HG03135 (cell line): Measurements from ENCODE around the gene CCDC88C.
"Not testable (repeated sequence)": the region's sequence is repeated elsewhere in the genome, so short reads cannot be mapped to it uniquely, and the experiment has no call there.

Source experiments
- ATAC-seq: cut with Tn5 transposase; IDR thresholded peaks from one replicate; pipeline ENCODE4 v1.9.1; 2021; ENCODE audit warnings: mild to moderate bottlenecking, moderate library complexity; ENCODE audit not compliant: unreplicated experiment

CCDC88C gene, protein sequence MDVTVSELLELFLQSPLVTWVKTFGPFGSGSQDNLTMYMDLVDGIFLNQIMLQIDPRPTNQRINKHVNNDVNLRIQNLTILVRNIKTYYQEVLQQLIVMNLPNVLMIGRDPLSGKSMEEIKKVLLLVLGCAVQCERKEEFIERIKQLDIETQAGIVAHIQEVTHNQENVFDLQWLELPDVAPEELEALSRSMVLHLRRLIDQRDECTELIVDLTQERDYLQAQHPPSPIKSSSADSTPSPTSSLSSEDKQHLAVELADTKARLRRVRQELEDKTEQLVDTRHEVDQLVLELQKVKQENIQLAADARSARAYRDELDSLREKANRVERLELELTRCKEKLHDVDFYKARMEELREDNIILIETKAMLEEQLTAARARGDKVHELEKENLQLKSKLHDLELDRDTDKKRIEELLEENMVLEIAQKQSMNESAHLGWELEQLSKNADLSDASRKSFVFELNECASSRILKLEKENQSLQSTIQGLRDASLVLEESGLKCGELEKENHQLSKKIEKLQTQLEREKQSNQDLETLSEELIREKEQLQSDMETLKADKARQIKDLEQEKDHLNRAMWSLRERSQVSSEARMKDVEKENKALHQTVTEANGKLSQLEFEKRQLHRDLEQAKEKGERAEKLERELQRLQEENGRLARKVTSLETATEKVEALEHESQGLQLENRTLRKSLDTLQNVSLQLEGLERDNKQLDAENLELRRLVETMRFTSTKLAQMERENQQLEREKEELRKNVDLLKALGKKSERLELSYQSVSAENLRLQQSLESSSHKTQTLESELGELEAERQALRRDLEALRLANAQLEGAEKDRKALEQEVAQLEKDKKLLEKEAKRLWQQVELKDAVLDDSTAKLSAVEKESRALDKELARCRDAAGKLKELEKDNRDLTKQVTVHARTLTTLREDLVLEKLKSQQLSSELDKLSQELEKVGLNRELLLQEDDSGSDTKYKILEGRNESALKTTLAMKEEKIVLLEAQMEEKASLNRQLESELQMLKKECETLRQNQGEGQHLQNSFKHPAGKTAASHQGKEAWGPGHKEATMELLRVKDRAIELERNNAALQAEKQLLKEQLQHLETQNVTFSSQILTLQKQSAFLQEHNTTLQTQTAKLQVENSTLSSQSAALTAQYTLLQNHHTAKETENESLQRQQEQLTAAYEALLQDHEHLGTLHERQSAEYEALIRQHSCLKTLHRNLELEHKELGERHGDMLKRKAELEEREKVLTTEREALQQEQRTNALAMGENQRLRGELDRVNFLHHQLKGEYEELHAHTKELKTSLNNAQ (N-terminal part only)

DNA sequence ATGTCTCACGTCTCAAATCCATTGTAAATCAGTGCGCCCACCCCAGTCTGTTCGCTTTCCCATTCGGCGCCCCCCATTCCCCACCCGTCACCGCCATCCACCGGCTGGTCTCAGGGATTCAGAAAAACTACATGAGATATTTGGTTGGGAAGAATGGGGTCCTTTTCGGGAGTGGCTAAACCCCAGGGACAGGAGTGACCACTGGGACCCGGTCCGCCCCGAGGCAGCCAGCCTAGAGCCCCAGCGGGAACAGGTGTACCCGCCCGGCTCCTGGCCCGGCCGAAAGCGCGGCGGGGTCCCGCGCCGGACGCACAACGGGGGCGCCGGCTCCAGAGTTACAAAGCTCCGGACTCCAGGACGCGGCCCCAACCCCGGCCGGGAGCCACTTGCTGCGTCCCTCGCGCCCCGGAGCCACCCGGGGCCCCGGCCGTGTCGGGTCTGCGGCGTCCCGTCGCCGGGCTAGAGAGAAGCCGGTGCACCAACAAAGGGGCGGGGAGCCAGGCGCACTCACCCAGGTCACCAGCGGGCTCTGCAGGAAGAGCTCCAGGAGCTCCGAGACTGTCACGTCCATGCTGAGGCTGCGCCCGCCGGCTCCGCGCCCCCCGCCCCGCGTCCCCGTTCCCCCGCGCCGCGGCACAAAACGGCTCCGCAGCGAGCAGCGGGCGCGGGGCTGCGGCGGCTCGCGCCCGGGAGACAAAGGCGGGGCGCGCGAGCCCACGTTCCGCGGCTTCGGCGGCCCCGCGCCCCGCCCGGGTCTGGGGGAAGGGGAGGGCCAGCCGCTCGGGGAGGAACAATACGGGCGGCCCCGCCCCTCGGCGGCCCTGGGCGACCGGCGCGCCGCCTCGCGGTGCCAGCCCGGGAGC lies at the start of gene CCDC88C:
TSS of gene CCDC88C (minus strand) at position 701 of the 863 bp plus-strand sequence. CDS start at position 571, 130 bp downstream.
- peak; percentile 42 for ATAC-seq

DNA sequence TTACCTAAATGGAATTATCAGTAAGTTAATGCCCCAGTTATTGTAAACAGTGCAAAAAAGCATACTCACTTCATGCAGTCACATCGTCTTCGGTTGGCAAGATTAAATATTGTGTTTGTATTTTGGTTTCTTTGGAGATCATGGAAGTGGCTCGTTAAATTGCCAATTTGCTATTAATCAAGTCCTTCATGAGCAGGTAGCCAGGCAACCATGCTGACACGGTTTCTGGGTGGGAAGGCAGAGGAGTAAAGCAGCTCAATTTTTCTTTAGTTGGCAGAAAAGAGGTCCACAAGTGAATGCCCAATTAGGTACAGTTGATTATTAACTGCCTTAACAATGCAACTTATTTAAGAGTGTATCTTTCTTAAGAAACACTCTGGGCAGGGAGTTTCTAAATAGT lies 48.6 kb upstream of the CCDC88C start:
- no peak for ATAC-seq

DNA sequence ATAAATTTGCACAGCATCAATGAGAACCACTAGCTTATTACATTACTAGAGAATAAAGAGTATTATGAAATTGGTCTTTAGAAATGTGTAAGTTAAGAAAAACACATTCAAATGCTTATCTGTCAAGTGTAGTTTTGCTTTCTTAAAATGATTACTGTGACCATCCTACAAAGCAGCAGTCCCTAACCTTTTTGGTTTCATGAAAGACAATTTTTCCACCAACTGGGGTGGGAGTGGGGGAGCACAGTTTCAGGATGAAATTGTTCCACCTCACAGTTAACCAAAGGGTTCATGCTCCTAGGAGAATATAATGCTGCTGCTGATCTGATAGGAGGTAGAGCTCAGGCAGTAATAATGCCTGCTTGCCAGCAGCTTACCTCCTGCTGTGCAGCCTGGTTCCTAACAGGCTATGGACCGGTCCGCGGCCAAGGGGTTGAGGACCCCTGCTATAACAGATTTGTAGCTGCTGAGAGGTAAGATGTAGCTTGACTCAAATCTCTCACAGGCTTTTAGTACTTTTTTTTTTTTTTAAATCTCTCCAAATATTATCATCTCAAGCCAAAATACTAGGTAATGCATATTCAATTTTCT lies 47.1 kb upstream of the CCDC88C start:
- no peak for ATAC-seq

DNA sequence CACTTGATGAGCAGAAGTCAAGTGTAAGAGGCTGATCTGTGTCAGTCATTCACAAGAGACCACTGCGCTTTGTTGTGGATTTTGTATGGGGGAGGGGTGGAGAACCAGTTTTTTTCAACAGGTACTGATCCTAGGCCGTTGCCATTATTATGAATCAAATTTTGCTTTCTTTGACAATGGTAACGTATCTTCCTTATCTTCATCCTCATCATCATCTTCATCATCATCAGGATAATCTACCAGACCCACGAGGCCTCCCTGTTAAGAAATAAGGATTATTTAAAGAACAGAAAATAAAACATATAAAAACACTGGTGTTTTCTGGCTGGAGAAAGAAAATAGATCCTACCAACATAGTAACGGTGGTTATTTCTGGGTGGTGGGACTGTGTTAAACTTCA lies 41.0 kb upstream of the CCDC88C start:
- no peak for ATAC-seq

DNA sequence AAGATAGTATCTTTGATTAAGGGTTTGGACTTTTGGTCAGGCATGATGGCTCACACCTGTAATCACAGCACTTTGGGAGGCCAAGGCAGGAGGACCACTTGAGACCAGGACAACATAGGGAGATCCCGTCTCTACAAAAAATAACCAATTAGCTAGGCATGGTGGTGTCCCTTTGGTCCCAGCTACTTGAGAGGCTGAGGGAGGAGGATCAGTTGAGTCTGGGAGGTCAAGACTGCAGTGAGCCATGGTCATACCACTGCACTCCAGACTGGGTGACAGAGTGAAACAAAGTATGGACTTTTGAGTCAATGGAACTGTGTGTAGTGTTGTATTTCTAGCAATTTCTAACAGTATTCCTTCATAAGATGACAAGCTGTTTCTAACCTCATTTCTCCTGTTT lies 38.7 kb upstream of the CCDC88C start:
- ATAC-seq = no peak

DNA sequence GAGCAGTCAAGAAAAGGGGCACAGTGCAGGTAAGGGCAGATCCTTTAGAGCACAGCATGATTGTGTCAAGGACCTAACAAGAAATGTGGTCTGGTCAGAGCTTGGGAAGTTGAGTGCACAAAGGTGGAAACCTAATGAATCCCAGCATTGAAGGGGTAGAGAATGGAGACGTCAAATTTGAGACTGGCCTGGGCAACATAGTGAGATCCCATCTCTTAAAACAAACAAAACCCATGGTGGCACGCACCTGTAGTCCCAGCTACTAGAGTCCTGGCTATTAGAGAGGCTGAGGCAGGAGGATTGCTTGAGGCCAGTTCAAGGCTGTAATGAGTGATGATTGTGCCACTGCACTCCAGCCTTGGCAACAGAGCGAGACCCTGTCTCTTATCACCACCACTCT lies 37.0 kb upstream of the CCDC88C start:
- ATAC-seq = no peak

DNA sequence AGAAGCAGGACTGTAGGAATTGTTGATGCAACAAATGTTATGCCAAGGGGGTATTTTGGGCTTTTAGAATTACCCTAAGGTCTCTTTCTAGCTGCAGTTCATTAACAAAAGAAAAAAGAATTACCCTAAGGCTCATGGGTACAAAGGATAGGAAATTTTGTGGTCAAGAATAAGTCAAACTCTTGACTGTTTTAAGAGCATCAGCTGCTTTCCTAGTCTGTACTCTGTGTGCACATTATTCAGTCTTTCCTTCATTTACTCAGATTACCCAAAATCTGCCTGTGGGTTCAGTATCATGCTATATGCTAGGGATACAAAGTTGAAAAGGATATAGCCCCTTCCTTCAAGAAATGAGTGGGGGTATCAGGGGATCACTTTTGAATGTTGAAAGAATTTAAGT lies 36.5 kb upstream of the CCDC88C start:
- ATAC-seq = no peak

DNA sequence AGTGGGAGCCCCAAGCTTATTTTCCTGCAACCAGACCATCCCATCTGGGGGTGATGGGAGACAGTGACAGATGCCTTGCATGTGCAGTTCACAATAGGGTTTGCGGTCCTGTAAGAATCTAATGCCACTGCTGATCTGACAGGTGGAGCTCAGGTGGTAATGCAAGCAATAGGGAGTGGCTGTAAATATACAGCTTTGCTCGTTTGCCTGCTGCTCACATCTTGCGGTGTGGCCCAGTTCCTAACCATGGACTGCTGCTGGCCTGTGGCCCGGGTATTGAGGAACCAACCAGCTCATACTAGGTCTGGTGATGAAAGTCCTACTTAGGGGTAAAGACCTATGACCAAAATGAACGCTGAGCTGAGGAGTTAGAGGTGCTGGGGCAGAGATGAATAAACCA lies 36.1 kb upstream of the CCDC88C start:
- no peak for ATAC-seq

DNA sequence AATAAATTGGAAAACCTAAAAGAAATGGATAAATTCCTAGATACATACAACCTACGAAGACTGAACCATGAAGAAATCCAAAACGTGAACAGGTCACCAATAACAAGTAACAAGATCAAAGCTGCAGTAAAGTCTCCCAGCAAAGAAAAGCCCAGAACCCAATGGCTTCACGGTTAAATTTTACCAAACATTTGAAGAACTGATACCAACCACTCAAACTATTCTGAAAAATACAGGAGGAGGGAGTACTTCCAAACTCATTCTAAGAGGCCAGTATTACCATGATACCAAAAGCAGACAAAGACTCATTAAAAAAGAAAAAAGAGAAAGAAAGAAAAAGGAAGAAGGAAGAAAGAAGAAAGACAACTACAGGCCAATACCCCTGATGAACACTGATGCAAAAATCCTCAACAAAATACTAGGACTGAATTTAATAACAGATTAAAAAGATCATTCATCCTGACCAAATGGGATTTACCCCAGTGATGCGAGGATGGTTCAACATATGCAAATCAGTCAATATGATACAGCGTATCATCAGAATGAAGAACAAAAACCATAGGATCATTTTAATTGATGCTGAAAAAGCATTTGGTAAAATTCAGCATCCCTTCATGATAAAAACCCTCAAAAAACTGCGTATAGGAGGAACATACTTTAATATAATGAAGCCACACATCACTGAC lies 26.9 kb upstream of the CCDC88C start:
- ATAC-seq = no peak

DNA sequence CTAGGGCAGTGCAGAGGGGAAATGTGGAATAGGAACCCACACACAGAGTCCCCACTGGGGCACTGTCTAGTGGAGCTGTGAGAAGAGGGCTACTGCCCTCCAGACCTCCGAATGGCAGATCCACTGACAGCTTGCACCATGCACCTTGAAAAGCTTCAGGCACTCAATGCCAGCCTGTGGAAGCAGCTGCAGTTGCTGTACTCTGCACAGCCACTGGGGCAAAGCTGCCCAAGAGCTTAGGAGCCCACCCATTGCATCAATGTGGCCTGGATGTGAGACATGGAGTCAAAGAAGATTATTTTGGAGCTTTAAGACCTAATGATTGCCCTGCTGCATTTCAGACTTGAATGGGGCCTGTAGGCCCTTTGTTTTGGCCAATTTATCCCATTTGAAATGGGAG lies 21.7 kb upstream of the CCDC88C start:
- no peak for ATAC-seq

DNA sequence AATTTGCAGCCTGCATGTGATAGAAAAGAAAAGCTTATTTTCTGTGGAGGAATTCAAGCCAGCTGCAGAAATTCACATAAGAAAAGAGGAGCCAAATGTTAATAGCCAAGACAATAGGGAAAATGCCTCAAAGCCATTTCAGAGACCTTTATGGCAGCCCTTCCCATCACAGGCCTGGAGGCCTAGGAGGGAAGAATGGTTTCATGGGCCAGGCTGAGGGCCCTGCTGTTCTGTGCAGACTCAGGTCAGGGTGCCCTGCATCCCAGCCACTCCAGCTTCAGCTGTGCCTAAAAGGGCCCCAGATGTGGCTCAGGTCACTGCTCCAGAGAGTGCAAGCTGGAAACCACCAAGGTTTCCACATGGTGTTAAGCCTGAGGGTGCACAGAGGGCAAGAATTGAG lies 21.2 kb upstream of the CCDC88C start:
- ATAC-seq = no peak

DNA sequence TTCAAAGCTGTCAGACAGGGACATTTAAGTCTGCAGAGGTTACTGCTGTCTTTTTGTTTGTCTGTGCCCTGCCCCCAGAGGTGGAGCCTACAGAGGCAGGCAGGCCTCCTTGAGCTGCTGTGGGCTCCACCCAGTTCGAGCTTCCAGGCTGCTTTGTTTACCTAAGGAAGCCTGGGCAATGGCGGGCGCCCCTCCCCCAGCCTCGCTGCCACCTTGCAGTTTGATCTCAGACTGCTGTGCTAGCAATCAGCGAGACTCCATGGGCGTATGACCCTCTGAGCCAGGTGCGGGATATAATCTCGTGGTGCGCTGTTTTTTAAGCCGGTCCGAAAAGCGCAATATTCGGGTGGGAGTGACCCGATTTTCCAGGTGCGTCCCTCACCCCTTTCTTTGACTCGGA lies 18.6 kb upstream of the CCDC88C start:
- ATAC-seq = not testable (repeated sequence)

DNA sequence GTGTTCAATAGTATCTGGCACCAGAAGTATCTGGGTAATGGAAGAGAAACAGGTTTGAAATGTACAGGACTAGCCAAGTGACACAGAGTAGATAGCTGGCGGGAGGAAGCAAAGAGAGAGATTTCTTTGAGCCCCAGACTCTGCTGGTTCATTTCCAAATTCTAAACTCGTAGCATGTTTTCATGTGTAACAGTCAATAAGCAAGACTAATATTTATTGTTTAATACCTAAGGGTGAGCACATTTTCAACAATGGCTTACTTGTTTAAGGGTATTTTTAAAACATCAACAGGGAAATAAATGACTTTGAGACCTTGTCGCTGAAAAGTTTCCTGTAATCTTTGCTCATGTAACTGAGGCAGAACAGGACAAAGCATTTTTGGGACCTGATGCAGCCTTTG lies 11.8 kb upstream of the CCDC88C start:
- no peak for ATAC-seq

DNA sequence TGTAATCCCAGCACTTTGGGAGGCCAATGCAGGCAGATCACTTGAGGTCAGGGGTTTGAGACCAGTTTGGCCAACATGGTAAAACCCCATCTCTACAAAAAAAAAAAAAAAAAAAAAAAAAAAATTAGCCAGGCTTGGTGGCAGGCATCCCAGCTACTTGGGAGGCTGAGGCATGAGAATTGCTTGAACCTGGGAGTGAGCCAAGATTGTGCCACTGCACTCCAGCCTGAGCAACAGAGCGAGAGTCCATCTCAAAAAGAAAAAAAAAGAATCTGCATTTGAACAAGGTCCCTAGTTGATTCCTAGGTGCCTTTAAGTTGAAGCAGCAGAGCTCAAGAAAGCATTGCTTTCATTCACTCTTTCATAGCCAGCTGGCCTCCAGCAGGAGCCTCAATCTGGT lies 11.3 kb upstream of the CCDC88C start:
- not testable (repeated sequence) for ATAC-seq

DNA sequence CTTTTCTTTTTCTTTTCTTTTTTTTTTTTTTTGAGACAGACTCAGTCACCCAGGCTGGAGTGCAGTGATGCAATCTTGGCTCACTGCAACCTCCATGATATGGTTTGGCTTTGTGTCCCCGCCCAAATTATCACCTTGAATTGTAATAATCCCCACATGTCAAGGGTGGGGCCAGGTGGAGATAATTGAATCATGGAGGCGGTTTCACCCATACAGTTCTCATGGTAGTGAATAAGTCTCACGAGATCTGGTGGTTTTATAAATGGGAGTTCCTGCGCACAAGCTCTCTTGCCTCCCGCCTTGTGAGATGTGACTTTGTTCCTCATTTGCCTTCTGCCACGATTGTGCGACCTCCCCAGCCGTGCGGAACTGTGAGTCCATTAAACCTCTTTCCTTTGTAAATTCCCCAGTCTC lies 7.9 kb upstream of the CCDC88C start:
- ATAC-seq = not testable (repeated sequence)

DNA sequence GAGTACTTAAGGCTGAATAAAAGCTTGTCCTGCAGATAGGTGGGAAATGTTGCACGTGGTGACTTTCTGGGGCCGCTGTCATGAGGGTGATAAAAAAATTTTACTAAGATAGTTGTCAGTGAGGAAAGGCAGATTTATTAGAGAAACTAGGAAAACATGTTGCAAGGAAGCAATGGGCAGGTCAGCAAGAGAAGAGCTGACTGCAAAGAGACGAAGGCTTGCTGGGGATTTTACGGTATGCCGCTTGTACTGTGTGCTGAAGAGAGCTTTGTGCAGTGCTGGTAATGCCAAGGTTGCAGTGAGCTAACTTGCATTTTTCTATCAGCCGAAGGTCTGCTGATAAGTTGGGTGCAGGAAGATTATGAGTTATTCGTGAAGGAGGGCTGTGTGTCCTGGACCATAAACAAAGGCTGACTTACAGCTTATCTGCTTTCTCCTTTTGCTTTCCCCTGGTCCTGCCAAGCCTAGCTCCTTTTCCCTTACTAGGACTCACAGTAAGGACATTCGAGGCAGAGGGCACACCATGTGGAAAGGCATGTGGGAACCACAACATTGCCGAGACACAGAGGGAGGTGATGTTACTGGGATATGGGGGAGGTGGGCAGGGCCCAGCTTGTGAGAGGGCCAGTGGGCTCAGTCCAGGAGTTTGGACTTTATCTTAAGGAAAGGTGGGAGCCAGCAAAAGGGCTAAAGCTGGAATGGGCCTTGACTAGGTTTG lies 7.4 kb upstream of the CCDC88C start:
- ATAC-seq = no peak

DNA sequence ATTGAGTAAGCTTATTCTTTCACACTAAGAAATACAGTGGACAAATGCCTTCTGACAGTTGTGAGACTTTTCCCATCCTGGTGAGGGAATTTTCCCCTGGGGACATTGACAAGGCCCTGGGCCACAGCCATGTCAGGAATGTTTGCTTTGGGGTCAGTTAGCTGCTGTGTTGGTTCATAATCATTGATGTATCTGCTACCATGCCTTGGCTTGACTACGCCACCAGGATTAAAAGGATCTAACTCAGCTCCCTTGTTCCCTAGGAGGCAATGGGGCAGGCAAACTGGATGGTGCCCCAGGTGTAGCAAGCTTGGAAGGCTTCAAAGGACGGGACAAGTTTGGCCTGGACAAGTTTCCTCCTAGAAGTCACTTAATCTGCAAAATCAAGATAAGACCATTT lies 3.1 kb upstream of the CCDC88C start:
- no peak for ATAC-seq

DNA sequence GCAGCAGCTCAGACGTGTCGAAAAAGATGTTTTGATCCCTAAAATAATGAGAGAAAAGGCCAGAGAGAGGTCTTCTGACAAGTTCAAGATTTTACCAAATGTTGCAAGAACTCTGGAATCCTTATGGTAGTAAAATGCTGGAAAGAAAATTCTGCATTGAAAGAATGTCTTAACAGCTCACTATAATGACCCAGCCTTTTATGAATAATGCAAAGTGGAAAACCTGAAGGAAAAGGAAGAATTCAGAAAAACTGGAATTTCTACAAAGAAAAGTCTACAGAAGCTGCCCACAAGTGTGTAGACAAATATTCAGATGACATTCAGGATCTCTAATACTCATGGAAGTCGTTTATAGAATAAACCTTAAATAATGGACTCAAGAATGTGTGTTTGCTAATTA lies 1.8 kb upstream of the CCDC88C start:
- ATAC-seq = no peak

DNA sequence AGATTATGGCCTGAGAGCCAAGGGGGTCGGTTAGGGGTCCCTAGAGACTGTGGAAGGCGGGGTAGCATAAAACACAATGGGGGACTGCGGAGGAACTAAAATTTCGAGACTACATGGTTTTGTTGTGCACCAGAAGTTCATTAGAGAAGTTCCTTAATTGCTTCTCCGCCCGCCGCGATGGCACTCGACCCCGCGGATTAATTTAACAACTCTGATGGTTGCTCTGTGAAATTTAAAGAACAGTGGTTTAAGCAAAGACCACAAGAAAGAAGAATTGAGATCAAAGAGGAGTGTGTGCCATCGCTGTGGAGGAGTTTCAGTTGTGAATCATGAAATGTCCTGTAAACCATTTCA lies 1.4 kb upstream of the CCDC88C start:
- ATAC-seq = no peak
